NCI-H82 (cell line): ENCODE results near the gene GBE1.
"Not testable (repeated sequence)": the region's sequence is repeated elsewhere in the genome, so short reads cannot be mapped to it uniquely, and the experiment has no call there.

Experiments
- DNase-seq: peaks from one replicate; lab custom pipeline; 2025; lab: John Stamatoyannopoulos, UW

GBE1 gene

DNA sequence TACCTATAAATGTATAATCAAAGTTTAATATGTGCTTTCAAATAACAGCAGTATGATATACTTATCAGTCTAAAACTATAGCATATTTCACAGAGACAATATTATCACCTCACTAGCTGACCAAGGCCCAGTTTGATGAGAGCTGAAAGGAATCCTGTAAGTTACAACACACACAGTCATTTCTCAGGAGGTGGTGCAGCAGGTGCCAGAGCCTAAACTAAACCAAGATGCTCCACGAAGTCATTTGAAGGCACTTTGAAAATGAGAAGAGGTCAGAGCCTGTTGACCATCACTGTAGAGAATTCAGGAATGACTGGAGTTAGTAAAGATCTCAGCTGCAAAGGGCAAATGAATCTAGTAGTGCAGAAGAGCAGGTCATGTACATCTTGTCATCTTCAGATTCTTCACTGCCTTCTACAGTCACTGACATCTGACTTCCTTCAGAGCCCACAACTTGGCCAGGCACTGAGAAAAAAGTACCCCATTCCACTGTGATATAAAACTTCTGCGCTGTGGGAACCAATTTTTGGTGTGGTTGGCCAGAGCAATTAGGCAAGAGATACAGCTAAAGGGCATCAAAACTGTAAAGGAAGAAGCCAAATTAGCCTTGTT, 7.9 kb downstream of the GBE1 start:
- DNase-seq, result no peak

- DNase-seq, result no peak
Measured at GRCh38 chr3:81752604-81753003, 8.8 kb downstream of the GBE1 start.

DNA sequence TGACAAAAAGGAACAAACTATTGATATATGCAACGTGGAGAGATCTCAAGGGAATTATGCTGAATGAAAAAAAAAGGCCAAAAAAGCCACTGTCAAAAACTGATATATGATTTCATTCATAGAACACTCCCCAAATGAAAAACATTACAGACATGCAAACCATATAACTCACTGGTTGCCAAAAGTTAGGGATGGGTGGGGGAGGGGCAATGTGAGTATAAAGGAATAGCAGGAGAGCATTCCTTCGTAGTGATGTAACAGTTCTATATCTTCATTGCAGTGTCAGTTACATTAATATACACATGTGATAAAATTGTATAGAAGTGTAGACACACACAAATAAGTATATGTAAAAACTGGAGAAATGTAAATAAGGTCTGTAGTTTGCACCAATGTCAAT, 12.2 kb downstream of the GBE1 start:
- DNase-seq, result no peak

DNA sequence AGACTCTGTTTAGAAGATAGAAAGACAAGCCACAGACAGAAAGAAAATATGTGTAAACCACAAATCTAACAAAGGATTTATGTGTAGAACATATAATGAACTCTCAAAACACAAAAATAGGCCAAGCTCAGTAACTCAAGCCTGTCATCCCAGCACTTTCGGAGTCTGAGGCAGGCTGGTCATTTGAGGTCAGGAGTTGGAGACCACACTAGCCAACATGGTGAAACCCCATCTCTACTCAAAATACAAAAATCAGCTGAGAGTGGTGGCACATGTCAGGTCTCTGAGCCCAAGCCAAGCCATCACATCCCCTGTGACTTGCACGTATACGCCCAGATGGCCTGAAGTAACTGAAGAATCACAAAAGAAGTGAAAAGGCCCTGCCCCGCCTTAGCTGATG, 14.2 kb downstream of the GBE1 start:
- not testable (repeated sequence) for DNase-seq

DNA sequence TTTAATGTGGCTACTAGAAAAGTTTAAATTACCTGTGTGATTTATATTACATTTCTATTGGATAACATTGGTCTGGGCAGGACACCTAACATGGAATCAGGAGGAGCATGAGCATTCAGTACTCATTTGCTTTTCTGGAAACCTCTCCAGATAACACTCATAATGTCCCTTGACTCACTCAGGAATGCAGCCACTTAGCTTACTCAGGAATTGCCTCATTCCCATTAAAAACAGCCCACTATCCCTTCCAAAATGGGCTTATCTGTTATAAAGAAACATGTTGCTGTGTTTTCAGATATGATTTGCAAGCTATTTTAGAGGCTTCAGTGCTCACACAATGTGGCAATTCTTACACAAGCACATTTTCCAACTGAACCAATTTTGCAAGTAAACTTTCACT, 17.1 kb downstream of the GBE1 start:
- DNase-seq, result no peak

DNA sequence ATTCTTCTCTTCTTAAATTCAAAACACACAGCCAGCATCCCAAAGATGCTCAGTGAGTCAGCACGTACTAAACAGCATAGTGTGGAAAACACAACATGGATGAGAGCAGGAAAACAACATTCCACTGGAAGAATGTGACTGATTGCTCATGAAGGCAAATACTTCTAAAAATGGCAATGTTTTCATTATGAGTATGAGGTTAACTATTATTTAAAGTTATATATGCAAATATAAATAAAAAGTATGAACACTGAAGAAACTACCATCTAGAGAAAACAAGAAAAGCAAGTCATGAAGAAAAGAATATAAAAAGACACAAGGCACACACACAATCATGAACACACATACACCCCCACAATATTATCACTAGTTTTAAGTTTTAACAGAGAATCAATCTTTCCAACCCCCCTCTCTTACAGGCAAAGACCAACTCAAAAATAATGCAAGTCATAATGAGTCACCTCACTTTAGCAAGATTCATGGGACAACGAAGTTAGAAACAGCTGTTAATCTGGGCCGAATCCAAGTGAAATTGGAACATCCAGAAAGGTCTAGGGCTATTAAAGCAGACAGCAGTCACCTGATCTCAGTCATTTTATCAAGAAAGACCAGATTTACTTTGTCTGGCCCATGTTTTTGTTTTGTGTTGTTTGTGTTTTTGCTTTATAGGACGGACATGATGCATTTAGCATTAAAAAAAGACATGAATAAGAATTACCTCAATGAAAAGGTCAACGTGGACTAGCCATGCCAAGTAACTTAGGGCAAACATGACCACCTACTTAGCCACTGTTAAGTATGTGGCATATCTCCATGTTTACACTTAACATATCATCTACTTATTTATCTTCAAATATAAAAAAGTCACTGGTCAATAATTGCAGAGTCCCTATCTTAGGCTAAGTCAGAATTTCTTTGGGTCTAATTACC, 18.1 kb downstream of the GBE1 start:
- DNase-seq, result no peak

DNA sequence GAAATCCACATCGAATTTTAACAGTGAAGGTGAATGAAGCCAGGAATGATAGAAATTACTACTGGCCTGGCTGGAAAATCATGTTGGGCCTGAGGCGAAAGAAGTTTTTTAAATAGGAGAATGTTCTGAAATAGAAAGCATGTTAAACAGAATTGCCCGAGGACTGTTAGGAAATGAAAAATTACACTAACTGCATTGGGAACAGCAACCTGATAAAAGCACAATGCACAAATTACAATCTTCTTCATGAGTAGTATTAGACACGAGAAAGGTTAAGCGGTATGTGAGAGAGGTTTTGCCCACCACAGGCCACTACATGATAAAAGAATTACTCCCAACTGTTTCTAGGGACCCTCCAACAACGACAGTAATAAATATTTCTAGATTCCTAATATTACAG, 18.9 kb downstream of the GBE1 start:
- DNase-seq, result no peak

- DNase-seq, result no peak
Measured at GRCh38 chr3:81741216-81741615, 20.2 kb downstream of the GBE1 start.

- no peak for DNase-seq
Measured at GRCh38 chr3:81740731-81741130, 20.7 kb downstream of the GBE1 start.

GRCh38 chr3:81735334-81735733, 26.1 kb downstream of the GBE1 start:
- no peak for DNase-seq

DNA sequence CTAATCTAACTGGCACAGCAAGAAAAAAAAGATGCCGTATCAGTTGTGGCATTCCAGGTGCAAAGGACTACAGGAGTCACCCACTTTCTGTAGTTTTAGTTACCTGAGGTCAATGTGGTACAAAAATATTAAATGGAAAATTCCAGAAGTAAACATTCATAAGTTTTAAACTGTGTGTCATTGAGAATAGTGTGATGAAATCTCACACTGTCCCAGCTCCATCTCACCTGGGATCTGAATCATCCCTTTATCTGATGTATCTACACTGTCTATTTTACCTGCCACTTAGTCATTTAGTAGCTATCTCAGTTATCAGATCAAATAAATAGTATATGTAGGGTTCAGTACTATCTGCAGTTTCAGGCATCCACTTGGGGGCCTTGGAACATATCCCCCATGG, 26.7 kb downstream of the GBE1 start:
- DNase-seq, result no peak

DNA sequence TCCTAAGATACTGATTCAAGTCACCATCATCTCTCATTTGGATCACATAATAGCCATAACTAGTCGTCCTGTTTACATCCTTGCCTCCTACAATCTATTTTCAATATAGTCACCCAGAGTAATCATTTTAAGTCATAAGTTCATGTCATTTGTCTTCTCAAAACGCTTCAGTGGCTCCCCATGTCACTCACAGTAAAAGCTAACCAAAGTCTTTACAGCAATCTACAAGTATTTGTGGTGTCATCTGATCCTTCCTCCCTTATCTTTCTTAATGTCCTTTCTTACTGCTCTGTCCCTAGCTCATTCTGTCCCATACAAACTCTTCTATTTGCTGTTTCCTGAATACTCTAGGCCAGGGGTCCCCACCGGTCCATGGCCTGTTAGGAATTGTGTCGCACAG, 28.8 kb downstream of the GBE1 start:
- no peak for DNase-seq

DNA sequence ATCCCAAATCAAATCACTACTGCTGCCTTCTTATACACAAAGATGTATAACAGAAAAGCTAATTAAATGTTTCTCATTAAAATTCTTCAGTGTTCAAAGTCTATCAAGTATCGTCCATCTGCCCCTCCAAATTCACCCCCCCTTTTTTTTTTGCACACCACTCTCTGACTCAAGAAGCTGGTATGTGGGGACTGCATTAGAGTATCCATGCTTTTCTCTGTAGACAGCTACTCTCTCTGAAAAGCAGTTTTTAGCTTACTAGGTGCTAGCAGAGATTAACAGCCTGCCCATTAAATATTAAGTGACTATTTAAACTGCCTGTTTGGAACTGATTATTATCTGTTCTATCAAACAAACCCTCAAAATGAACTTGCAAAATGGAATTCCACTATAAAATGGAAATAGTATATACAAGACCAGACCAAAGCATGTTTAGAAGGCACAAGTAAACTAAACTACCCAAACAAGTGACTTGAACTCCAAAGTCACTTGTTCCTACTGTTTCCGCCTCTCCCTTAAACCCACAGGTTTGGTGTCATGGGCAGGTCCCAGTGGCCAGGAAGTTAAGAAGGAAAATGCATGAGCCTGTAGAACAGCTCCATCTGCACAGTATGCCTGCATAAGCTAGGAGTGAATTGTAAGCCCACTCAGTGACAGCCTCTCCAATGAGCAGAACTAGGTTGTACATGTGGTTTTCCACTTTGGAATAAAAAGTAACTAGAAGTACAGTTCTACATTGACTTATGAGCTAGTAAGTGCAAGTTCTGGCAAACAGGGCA, 32.5 kb downstream of the GBE1 start:
- no peak for DNase-seq

- no peak for DNase-seq
Measured at GRCh38 chr3:81726735-81727134, 34.7 kb downstream of the GBE1 start.

GRCh38 chr3:81726132-81726531, 35.3 kb downstream of the GBE1 start:
- no peak for DNase-seq

DNA sequence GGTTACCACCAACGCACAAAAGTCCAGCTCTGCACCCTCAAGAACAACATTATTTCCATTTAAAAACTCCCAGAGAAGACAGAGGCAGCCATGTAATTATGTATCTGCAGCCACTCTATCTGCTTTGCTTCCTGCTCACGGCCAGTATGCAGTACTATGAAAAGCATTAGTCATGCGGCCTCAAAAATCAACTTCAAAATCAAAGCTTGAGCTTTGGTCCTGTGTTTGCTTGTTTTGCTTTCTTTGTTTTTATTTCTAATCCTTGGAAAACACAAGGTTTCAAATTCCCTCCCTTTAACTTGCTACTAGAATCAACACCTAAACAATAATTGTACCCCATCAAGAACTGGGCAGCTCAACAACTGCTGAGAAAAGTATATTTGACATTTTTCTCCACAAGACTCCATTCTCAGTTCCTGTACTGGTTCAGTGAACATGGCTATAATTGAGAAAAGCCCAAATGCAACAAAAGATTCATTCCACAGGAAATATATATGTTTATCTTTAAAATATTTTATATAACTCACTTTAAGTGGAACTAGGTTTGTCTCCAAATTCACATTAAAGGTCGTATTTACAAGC, 37.6 kb downstream of the GBE1 start:
- no peak for DNase-seq

DNA sequence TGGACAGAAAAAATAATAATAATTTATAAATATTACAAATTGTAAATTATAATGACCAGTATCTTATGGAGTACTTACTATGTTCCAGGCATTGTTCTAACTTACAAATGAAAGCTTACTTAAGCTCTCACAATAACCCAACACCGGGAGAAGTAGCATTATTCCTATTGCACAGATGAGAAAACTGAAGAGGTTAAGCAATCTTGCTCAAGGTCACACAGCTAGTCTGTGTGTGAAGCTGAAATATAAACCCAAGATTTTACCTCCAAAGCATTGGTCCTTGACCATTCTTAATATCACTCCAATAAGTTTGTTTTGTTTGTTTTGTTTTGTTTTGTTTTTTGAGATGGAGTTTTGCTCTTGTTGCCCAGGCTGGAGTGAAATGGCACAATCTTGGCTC, 43.1 kb downstream of the GBE1 start:
- DNase-seq, result no peak

- peak; percentile 84 for DNase-seq
Measured at GRCh38 chr3:81716870-81717509, 44.5 kb downstream of the GBE1 start.

DNA sequence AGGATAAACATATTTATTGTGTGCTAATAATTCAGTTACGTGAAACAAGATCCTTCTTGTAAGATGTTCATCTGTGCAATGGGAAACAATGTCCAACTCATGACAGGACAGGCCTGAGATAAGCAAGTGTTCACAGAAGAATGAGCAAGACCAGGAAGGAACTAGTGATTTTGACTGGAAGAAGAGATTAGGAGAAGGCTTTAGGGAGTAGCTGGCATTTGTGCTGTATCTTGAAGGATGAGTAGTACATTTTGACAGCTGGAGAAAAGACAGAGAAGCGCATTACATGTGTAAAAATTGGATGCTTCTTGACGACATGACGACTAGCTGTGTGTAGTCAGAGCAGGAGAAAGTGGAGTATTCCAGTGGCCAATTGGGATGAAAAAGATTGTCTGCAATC, 48.4 kb downstream of the GBE1 start:
- DNase-seq, result no peak

DNA sequence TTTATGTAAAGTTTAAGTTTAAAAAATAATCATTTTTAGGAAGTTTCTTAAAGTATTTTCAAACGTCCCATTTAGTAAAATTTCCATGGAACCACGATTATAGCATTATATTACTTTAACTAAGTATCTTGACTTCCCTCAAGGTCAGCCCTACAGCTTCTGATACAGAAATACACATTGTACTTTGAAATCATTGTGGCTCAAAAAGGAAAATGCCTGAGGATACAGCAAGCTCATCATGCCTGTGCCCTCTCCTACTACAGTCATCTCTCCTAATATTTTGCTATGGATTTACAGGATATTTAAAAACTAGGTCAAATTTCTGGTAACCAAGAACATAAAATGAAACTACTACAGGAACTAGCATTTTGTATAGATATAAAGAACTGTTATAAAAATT, 51.8 kb downstream of the GBE1 start:
- DNase-seq, result no peak

DNA sequence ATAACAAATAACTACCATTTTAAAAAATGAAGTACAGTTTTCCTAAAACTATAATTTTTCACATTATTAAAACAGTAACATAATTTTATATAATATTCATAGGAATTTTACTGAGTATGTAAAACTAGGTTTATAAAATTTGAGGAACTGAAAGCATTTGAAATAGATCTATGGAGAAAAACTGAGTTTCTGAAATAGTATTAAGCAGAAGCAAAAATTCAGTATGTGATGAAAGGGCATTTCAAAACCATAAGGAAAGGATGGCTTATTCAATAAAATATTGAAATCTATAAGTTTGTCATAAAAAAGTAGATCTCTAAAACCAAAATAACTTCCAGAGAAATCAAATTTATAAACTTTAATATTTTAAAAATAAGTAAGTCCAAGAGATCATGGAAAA, 53.4 kb downstream of the GBE1 start:
- DNase-seq, result no peak

GRCh38 chr3:81702126-81702525, 59.3 kb downstream of the GBE1 start:
- no peak for DNase-seq
